ENCODE measurements around the gene PPP1CB.

DNA sequence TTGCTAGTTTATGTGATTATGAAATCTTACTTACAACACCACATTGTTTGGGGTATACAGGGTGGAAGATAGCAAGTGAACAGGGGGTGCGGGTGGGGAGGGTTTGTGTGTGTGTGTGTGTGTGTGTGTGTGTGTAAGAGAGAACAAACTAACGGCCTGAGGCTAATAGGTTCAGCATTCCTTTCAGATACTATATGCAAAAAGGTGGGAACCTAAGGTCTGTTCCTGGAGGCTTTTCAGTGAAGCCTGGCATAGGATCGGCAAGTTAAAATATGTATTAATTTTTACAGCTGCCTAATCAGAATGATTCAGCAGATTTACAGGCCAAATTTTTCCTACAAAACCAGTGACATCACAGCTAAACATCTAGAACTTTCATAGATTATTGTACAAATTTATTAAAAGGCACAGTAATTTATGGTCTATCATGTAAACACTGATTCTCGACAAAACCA, 51.4 kb downstream of the PPP1CB start:
- TF ChIP-seq, protein P1, sequence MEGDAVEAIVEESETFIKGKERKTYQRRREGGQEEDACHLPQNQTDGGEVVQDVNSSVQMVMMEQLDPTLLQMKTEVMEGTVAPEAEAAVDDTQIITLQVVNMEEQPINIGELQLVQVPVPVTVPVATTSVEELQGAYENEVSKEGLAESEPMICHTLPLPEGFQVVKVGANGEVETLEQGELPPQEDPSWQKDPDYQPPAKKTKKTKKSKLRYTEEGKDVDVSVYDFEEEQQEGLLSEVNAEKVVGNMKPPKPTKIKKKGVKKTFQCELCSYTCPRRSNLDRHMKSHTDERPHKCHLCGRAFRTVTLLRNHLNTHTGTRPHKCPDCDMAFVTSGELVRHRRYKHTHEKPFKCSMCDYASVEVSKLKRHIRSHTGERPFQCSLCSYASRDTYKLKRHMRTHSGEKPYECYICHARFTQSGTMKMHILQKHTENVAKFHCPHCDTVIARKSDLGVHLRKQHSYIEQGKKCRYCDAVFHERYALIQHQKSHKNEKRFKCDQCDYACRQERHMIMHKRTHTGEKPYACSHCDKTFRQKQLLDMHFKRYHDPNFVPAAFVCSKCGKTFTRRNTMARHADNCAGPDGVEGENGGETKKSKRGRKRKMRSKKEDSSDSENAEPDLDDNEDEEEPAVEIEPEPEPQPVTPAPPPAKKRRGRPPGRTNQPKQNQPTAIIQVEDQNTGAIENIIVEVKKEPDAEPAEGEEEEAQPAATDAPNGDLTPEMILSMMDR (IDR thresholded peaks at IDR 0.05; ENCODE audit: low read length) = no peak
- TF ChIP-seq EZH2phosphoT487 (IDR thresholded peaks at IDR 0.05; ENCODE audit: low read length) = no peak
